Karpas-422 (cell line): ENCODE measurements around the gene ATP13A4. TPM values are rescaled to one million over a fixed set of nuclear protein-coding genes. Genes with fewer than 3 reads are reported as not detected.

Experiments used
- DNase-seq: peaks from one replicate; pipeline ENCODE4 v3.0.0-alpha.2; 2015
- H2AFZ ChIP-seq: fragments of 200-600 bp; sonication (generic); 2 replicates; pipeline ENCODE4 v1.6.1; 2014; ENCODE audit warnings: antibody characterized with exemption, low read length, mixed read lengths
- H3K27ac ChIP-seq: fragments of 200-600 bp; sonication (generic); 2 replicates; pipeline ENCODE4 v1.5.1; 2014; ENCODE audit warnings: mild to moderate bottlenecking, low read length, moderate library complexity
- H3K27me3 ChIP-seq: fragments of 200-600 bp; sonication (generic); 2 replicates; pipeline ENCODE4 v1.6.1; 2014; ENCODE audit warnings: low read length, mixed read lengths
- H3K36me3 ChIP-seq: fragments of 200-600 bp; sonication (generic); 2 replicates; pipeline ENCODE4 v1.6.1; 2014; ENCODE audit warnings: low read length, mixed read lengths; ENCODE audit not compliant: insufficient read depth
- H3K4me1 ChIP-seq: fragments of 200-600 bp; sonication (generic); 2 replicates; pipeline ENCODE4 v1.6.1; 2014; ENCODE audit warnings: mild to moderate bottlenecking, low read length, mixed read lengths
- H3K4me2 ChIP-seq: fragments of 200-600 bp; sonication (generic); 2 replicates; pipeline ENCODE4 v1.6.1; 2014; ENCODE audit warnings: low read length, low read depth, mild to moderate bottlenecking; ENCODE audit not compliant: poor library complexity, severe bottlenecking
- H3K4me3 ChIP-seq: fragments of 200-600 bp; sonication (generic); 2 replicates; pipeline ENCODE4 v1.5.1; 2014; ENCODE audit warnings: mild to moderate bottlenecking, antibody characterized with exemption, low read length, mixed read lengths
- H3K79me2 ChIP-seq: fragments of 200-600 bp; sonication (generic); 2 replicates; pipeline ENCODE4 v1.6.1; 2014; ENCODE audit warnings: mild to moderate bottlenecking, low read length, mixed read lengths
- H3K9ac ChIP-seq: fragments of 200-600 bp; sonication (generic); 2 replicates; pipeline ENCODE4 v1.6.0; 2014; ENCODE audit warnings: low read length
- H3K9me2 ChIP-seq: fragments of 200-600 bp; sonication (generic), shearing (Covaris generic); replicated peaks from 2 replicates; pipeline ENCODE4 v1.6.0; 2014; ENCODE audit warnings: mild to moderate bottlenecking, low read length, moderate library complexity; ENCODE audit not compliant: insufficient read depth
- H3K9me3 ChIP-seq: fragments of 300-700, 200-600 bp; sonication (generic); 2 replicates; pipeline ENCODE4 v1.6.1; 2014; ENCODE audit warnings: low read length, mixed read lengths
- H4K20me1 ChIP-seq: fragments of 200-600 bp; sonication (generic); 2 replicates; pipeline ENCODE4 v1.6.1; 2014; ENCODE audit warnings: mild to moderate bottlenecking, antibody characterized with exemption, low read length, low read depth; ENCODE audit not compliant: insufficient read depth
- total RNA-seq: library from RNA; depleted of rRNA; stranded (reverse); fragments of >200 nt; shearing (Covaris generic); gene quantifications from 2 replicates; pipeline ENCODE4 v1.2.3, GENCODE V29; 2014; ENCODE audit warnings: low replicate concordance

ATP13A4 gene
- total RNA-seq, 1 experiment from 2014 or later, result 21.1 TPM

GRCh38 chr3:193400304-193400703, 154.4 kb downstream of the ATP13A4 start:
- no peaks in the 10 kb centered on the region for H3K9me2 ChIP-seq
- H3K4me3 ChIP-seq, result no peak overlapping the region
- no peaks in the 10 kb centered on the region for H3K9me3 ChIP-seq
- H3K27me3 ChIP-seq, result no peaks in the 10 kb centered on the region
- H3K36me3 ChIP-seq, result no peaks in the 10 kb centered on the region
- DNase-seq, result no peak
- no peak overlapping the region for H3K9ac ChIP-seq
- no peaks in the 10 kb centered on the region for H3K79me2 ChIP-seq
- no peak overlapping the region for H3K4me2 ChIP-seq
- H4K20me1 ChIP-seq, result no peaks in the 10 kb centered on the region
- no peak overlapping the region for H3K27ac ChIP-seq
- no peaks in the 10 kb centered on the region for H3K4me1 ChIP-seq
- no peak overlapping the region for H2AFZ ChIP-seq

- no peak overlapping the region for H3K4me3 ChIP-seq
- H3K27ac ChIP-seq, result no peak overlapping the region
- no peaks in the 10 kb centered on the region for H3K9me3 ChIP-seq
- no peaks in the 10 kb centered on the region for H3K27me3 ChIP-seq
- H2AFZ ChIP-seq, result no peak overlapping the region
- H3K9ac ChIP-seq, result no peak overlapping the region
- no peaks in the 10 kb centered on the region for H4K20me1 ChIP-seq
- no peak overlapping the region for H3K4me2 ChIP-seq
- no peaks in the 10 kb centered on the region for H3K36me3 ChIP-seq
- DNase-seq, result no peak
- H3K79me2 ChIP-seq, result no peaks in the 10 kb centered on the region
- H3K9me2 ChIP-seq, result no peaks in the 10 kb centered on the region
- no peaks in the 10 kb centered on the region for H3K4me1 ChIP-seq
Measured at GRCh38 chr3:193396451-193397244, 158.0 kb downstream of the ATP13A4 start.

GRCh38 chr3:193391902-193392301, 162.8 kb downstream of the ATP13A4 start:
- Histone ChIP-seq H3K9me2 (no peaks in the 10 kb centered on the region), H3K9me3 (no peaks in the 10 kb centered on the region), H3K36me3 (no peaks in the 10 kb centered on the region), H3K27me3 (no peaks in the 10 kb centered on the region), H3K79me2 (no peaks in the 10 kb centered on the region), H3K4me2 (no peak overlapping the region), H3K9ac (no peak overlapping the region), H3K4me3 (no peak overlapping the region), H2AFZ (no peak overlapping the region), H4K20me1 (no peaks in the 10 kb centered on the region), H3K27ac (no peak overlapping the region), H3K4me1 (no peaks in the 10 kb centered on the region)
- no peak for DNase-seq

- H3K9me3 ChIP-seq, result no peaks in the 10 kb centered on the region
- H3K79me2 ChIP-seq, result no peaks in the 10 kb centered on the region
- no peak overlapping the region for H2AFZ ChIP-seq
- H3K4me3 ChIP-seq, result no peak overlapping the region
- no peak overlapping the region for H3K9ac ChIP-seq
- H4K20me1 ChIP-seq, result no peaks in the 10 kb centered on the region
- no peaks in the 10 kb centered on the region for H3K27me3 ChIP-seq
- H3K36me3 ChIP-seq, result no peaks in the 10 kb centered on the region
- no peak overlapping the region for H3K4me2 ChIP-seq
- no peaks in the 10 kb centered on the region for H3K4me1 ChIP-seq
- H3K27ac ChIP-seq, result no peak overlapping the region
- DNase-seq, result no peak
- no peaks in the 10 kb centered on the region for H3K9me2 ChIP-seq
Measured at GRCh38 chr3:193389335-193389734, 165.4 kb downstream of the ATP13A4 start.

- DNase-seq, result no peak
- H3K9me3 ChIP-seq, result no peaks in the 10 kb centered on the region
Measured at GRCh38 chr3:193388361-193388760, 166.3 kb downstream of the ATP13A4 start.

GRCh38 chr3:193387596-193387995, 167.1 kb downstream of the ATP13A4 start:
- no peak overlapping the region for H3K27ac ChIP-seq
- H3K36me3 ChIP-seq, result no peaks in the 10 kb centered on the region
- no peaks in the 10 kb centered on the region for H3K9me3 ChIP-seq
- no peak overlapping the region for H2AFZ ChIP-seq
- H3K9me2 ChIP-seq, result no peaks in the 10 kb centered on the region
- no peaks in the 10 kb centered on the region for H3K4me1 ChIP-seq
- DNase-seq, result no peak
- H3K4me2 ChIP-seq, result no peak overlapping the region
- H3K9ac ChIP-seq, result no peak overlapping the region
- no peaks in the 10 kb centered on the region for H3K27me3 ChIP-seq
- no peaks in the 10 kb centered on the region for H4K20me1 ChIP-seq
- H3K4me3 ChIP-seq, result no peak overlapping the region
- no peaks in the 10 kb centered on the region for H3K79me2 ChIP-seq

More at GRCh38 chr3:193388361-193388760, 166.3 kb downstream of the ATP13A4 start:
- Histone ChIP-seq H3K36me3 (no peaks in the 10 kb centered on the region), H3K27ac (no peak overlapping the region), H3K4me1 (no peaks in the 10 kb centered on the region), H3K9me2 (no peaks in the 10 kb centered on the region), H3K27me3 (no peaks in the 10 kb centered on the region), H3K9ac (no peak overlapping the region), H2AFZ (no peak overlapping the region), H3K4me2 (no peak overlapping the region), H4K20me1 (no peaks in the 10 kb centered on the region), H3K79me2 (no peaks in the 10 kb centered on the region), H3K4me3 (no peak overlapping the region)

GRCh38 chr3:193378706-193379105, 176.0 kb downstream of the ATP13A4 start, which contains the start of gene ATP13A5:
ATP13A5 (minus strand) TSS chr3:193378753; CDS start chr3:193378725, 28 bp downstream.
- no peaks in the 10 kb centered on the region for H3K9me3 ChIP-seq

GRCh38 chr3:193377591-193377990, 177.1 kb downstream of the ATP13A4 start:
- Histone ChIP-seq H3K9me2 (no peaks in the 10 kb centered on the region), H4K20me1 (no peaks in the 10 kb centered on the region), H3K27ac (no peak overlapping the region), H3K36me3 (no peaks in the 10 kb centered on the region), H3K4me3 (no peak overlapping the region), H3K27me3 (no peaks in the 10 kb centered on the region), H3K79me2 (no peaks in the 10 kb centered on the region), H3K4me1 (no peaks in the 10 kb centered on the region), H3K4me2 (no peak overlapping the region), H3K9me3 (no peaks in the 10 kb centered on the region), H3K9ac (no peak overlapping the region), H2AFZ (no peak overlapping the region)
- no peak for DNase-seq

More at GRCh38 chr3:193378706-193379105, 176.0 kb downstream of the ATP13A4 start, which contains the start of gene ATP13A5:
- DNase-seq, result no peak
- H4K20me1 ChIP-seq, result no peaks in the 10 kb centered on the region
- H2AFZ ChIP-seq, result no peak within 1 kb of the TSS
- no peaks in the 10 kb centered on the region for H3K9me2 ChIP-seq
- H3K79me2 ChIP-seq, result no peaks in the 10 kb centered on the region
- no peaks in the 10 kb centered on the region for H3K4me1 ChIP-seq
- no peak within 1 kb of the TSS for H3K4me3 ChIP-seq
- H3K27ac ChIP-seq, result no peak within 1 kb of the TSS
- H3K36me3 ChIP-seq, result no peaks in the 10 kb centered on the region
- no peak within 1 kb of the TSS for H3K4me2 ChIP-seq
- H3K9ac ChIP-seq, result no peak within 1 kb of the TSS
- H3K27me3 ChIP-seq, result no peaks in the 10 kb centered on the region
